Superior temporal gyrus (tissue), 1 donor: ENCODE data around the gene ZFYVE21.

ENCODE experiments used
- DNase-seq: peaks from one replicate; pipeline ENCODE4 v3.0.0-alpha.2; 2016; ENCODE audit errors: extremely low spot score

The ZFYVE21 gene

GRCh38 chr14:103705504-103706284, 9.9 kb upstream of the ZFYVE21 start:
- DNase-seq: no peak

GRCh38 chr14:103706551-103707328, 8.9 kb upstream of the ZFYVE21 start:
- no peak for DNase-seq

GRCh38 chr14:103707329-103708263, 8.0 kb upstream of the ZFYVE21 start:
- DNase-seq: no peak

- DNase-seq: peak; percentile 54
These were observed 6.8 kb upstream of the ZFYVE21 start for GRCh38 chr14:103708750-103709187.

GRCh38 chr14:103709814-103710213, 5.8 kb upstream of the ZFYVE21 start:
- DNase-seq: no peak

- DNase-seq: no peak
These were observed 4.7 kb upstream of the ZFYVE21 start for GRCh38 chr14:103710771-103711377.

- DNase-seq: no peak
These were observed 3.8 kb upstream of the ZFYVE21 start for GRCh38 chr14:103711516-103712431.

GRCh38 chr14:103712633-103713247, 2.9 kb upstream of the ZFYVE21 start:
- DNase-seq: no peak

- DNase-seq: no peak
These were observed 2.1 kb upstream of the ZFYVE21 start for GRCh38 chr14:103713304-103714062.

GRCh38 chr14:103714063-103714724, 1.4 kb upstream of the ZFYVE21 start:
- DNase-seq: no peak

GRCh38 chr14:103716091-103716801, 636 bp downstream of the ZFYVE21 start:
- no peak for DNase-seq

GRCh38 chr14:103716899-103717411, 1.3 kb downstream of the ZFYVE21 start:
- DNase-seq: no peak

GRCh38 chr14:103718572-103718971, 3.0 kb downstream of the ZFYVE21 start:
- DNase-seq: no peak

- DNase-seq: no peak
These were observed 4.1 kb downstream of the ZFYVE21 start for GRCh38 chr14:103719751-103720150.

- DNase-seq: peak; percentile 74
These were observed 5.9 kb downstream of the ZFYVE21 start for GRCh38 chr14:103721334-103722120.

- no peak for DNase-seq
These were observed 8.1 kb downstream of the ZFYVE21 start for GRCh38 chr14:103723748-103724081.

GRCh38 chr14:103724116-103724515, 8.5 kb downstream of the ZFYVE21 start:
- DNase-seq: no peak
